NCI-H510A treated with DMSO at 0.1 percent for 48 hours (cell line): ENCODE data around the gene BRSK2.
A peak's percentile ranks its signal among the peaks of the same experiment; 100 is the strongest.

ENCODE experiments used
- DNase-seq: peaks from one replicate; lab custom pipeline; 2025; lab: John Stamatoyannopoulos, UW

Gene BRSK2

GRCh38 chr11:1483445-1483961 is 93.8 kb downstream of the BRSK2 start:
- DNase-seq, result no peak

- no peak for DNase-seq
These were observed 94.4 kb downstream of the BRSK2 start for GRCh38 chr11:1484061-1484671.

GRCh38 chr11:1484695-1485503 is 95.2 kb downstream of the BRSK2 start:
- DNase-seq, result no peak

- no peak for DNase-seq
These were observed 95.8 kb downstream of the BRSK2 start for GRCh38 chr11:1485504-1485885.

GRCh38 chr11:1486054-1486825 is 96.5 kb downstream of the BRSK2 start, which contains the start of gene MOB2:
MOB2 (minus strand) TSS chr11:1486779; CDS start chr11:1486556, 223 bp downstream.
- peak; percentile 38 for DNase-seq

GRCh38 chr11:1487091-1487850 is 97.5 kb downstream of the BRSK2 start:
- DNase-seq, result peak; percentile 8

- no peak for DNase-seq
These were observed 98.3 kb downstream of the BRSK2 start for GRCh38 chr11:1487851-1488574.

GRCh38 chr11:1488575-1489180 is 98.9 kb downstream of the BRSK2 start:
- DNase-seq, result no peak

- DNase-seq, result no peak
These were observed 100.9 kb downstream of the BRSK2 start for GRCh38 chr11:1490651-1491050.

- no peak for DNase-seq
These were observed 101.6 kb downstream of the BRSK2 start for GRCh38 chr11:1491379-1491778.

- DNase-seq, result no peak
These were observed 104.0 kb downstream of the BRSK2 start for GRCh38 chr11:1493650-1494244.

GRCh38 chr11:1494650-1495049 is 104.9 kb downstream of the BRSK2 start:
- DNase-seq, result peak; percentile 14

GRCh38 chr11:1496091-1496760 is 106.5 kb downstream of the BRSK2 start:
- no peak for DNase-seq

- no peak for DNase-seq
These were observed 107.0 kb downstream of the BRSK2 start for GRCh38 chr11:1496761-1497095.

GRCh38 chr11:1497600-1497999 is 107.9 kb downstream of the BRSK2 start:
- DNase-seq, result peak; percentile 20

- no peak for DNase-seq
These were observed 108.5 kb downstream of the BRSK2 start for GRCh38 chr11:1498262-1498661.

GRCh38 chr11:1499261-1499890 is 109.6 kb downstream of the BRSK2 start:
- no peak for DNase-seq

GRCh38 chr11:1499899-1500298 is 110.2 kb downstream of the BRSK2 start:
- no peak for DNase-seq
